ENCODE data around the gene UBE3D.
"Not testable (repeated sequence)": the region's sequence is repeated elsewhere in the genome, so short reads cannot be mapped to it uniquely, and the experiment has no call there.

Gene UBE3D

DNA sequence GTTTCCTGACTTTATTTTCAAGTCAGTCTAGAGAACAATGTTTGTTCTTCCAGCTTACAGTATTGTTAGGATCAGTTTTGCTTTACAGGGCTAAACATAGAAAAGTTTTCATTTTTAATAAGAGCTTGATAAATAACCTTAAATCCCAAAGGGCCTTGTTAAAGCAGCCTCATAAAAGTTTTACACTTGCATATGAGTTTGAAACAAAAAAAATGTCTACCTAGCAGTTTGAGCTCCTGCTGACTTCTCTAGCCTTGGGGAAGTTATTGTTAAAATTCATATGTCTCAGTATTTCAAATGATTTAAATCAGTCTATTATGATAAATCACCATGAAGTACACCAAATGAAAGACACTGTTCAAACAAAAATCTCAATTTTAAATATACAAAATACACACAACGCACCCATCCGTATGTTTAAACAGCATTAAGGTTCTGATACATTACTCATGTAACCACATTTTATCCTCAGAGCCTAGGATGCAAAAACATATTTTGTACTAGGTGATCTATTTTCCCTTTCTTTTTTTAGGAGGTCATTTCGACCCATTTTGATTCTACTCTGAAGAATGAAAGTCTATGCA, 87.2 kb downstream of the UBE3D start:
- no peak for DNase-seq (ENCODE audit: low read depth in 2 of 2)

DNA sequence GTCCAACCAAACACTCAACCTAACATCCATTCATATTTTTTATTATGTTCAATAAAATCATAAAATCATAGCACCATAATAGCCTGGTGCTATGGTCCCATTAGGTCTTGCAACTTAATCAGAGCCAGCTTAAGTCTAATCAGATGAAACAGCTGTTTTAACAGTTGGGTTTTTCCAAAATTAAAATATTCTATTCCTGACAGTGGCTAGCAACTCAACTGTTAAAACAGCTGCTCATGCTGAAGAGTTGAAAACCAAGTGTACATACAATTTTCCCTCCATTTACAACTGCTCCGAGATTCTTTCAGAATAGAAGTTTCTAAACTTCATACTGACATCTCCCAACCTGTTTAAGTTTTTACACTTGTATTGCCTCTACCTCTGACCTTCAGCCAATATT, 89.5 kb downstream of the UBE3D start:
- no peak for DNase-seq (ENCODE audit: low read depth in 2 of 2)

DNA sequence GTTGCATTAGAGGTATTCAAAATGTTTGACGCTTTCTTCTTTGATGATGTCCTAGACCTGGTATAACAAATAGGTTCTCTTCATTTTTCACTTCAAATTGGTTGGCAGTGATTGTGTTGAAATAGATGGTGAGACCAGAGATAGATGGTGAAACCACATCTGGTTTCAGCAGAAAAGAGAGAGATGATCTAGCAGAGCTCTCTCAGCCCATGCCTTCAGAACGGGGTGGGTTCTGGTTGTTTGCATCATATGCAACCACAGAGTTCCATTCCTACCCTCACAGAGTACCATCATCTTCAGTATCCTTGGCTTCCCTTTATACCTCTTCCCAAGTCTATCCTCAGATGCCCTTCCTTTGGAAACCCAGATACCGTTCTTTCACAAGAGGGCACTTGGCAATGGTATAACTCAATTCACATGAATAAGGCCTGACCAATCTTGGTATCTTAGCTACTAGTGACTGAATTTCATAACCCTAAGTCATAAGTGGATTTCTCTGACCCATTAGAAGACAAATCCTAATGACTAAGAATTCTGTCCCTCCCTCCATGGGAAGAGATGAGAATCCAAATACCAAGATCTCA, 93.7 kb downstream of the UBE3D start:
- DNase-seq (ENCODE audit: low read depth in 2 of 2) = no peak

DNA sequence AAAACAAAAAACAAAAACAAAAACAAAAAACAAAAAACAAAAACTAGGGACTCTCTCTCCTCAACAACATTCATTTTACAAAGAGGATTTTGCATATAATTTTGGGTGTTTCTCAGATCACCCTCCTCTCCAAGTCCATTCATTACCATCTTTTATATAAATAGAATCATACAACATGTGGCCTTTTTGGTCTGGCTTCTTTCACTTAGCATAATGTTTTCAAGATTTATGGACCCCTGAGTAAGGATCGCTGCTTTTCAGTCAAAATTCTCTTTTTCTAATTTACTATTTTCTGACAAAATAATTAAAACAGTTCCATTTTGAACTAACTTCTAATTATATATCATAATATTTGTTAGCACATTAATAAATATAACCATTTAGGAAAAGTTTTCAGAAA, 94.8 kb downstream of the UBE3D start:
- DNase-seq (ENCODE audit: low read depth in 2 of 2) = no peak

DNA sequence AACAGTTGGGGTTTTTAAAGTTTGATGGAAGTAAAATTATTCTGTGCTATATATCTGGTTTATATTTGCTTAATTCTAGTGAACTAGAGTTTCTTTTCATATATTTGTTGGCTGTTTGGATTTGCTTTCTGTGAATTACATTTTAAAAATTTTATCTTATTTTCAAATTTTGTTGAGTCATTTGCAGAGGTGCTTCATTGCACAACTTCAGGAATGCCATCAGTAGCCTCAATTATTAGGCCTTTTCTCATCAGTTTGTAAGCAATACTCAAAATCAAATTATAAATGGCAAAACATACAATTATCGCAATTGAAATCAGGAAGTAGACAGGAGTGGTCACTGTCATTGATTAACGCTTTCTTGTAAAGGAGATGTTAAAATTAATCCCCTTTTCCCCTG, 96.9 kb downstream of the UBE3D start:
- DNase-seq (ENCODE audit: low read depth in 2 of 2) = no peak

DNA sequence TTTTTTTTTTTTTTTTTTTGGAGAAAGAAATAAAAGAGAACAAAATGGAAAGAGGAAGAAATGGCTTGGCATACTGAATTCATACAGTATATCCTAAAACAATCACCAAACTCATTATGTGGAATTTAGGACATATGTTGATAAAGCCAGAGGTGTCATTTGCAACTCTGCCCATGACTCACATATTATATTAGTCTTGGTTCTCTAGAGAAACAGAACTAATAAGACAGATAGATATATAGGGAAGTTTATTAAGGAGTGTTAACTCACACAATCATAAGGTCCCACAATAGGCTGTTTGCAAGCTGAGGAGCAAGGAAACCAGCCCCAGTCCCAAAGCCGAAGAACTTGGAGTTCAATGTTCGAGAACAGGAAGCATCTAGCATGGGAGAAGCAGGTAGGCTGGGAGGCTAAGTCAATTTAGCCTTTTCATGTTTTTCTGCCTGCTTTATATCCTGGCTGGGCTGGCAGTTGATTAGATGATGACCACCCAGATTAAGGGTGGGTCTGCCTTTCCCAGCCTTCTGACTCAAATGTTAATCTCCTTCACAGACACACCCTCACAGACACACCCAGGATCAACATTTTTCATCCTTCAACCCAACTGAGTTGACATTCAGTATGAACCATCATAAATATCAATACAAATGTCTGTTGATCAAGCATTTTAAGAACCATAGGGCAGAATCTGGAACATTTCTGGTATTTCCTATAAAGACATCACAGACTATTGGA, 102.3 kb downstream of the UBE3D start:
- no peak for DNase-seq (ENCODE audit: low read depth in 2 of 2)

DNA sequence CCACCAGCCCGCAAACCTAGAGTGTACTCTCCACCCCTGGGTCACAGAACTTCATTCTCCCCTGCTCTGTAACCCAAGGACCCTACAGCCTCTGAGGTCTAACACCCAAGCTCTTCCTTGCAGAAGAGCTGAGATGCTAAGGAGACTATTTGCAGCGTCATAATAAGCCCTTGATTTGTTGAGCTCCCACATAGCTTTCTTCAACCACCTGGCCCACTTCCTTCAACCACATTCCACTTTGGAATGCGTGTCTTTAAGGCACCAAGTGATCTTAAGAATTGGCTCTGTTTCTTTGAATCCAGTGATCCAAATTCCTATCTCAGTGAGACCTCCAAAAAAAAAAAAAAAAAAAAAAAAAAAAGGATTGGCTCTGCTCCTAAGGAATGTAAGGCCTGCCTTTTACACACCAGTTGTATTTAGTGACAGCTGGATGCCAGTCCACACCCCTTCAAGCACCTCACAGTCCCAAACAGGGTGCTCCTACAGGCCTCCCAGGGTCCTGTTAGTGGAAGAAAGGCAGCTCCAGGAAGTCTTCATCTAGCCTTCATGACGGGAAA, 106.2 kb downstream of the UBE3D start:
- no peak for DNase-seq (ENCODE audit: low read depth in 2 of 2)

DNA sequence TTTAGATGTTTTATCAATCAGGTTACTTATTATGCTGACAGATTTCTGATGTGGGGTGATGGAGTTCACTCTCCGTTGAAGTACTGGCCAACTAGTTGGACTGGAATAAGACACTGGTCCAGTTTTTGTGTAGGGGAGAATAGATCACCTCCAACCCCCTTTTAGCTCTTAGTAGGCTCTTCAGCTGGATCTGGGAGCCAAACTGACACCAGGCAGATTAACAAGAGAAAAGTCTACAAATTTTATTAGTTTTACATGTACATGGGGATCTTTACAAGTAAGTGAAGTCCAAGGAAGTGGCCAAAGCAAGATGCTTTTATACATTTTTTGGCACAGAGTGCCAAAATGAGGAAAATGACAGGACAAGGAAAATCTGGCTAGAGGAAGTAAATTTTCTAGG, 107.1 kb downstream of the UBE3D start:
- no peak for DNase-seq (ENCODE audit: low read depth in 2 of 2)

DNA sequence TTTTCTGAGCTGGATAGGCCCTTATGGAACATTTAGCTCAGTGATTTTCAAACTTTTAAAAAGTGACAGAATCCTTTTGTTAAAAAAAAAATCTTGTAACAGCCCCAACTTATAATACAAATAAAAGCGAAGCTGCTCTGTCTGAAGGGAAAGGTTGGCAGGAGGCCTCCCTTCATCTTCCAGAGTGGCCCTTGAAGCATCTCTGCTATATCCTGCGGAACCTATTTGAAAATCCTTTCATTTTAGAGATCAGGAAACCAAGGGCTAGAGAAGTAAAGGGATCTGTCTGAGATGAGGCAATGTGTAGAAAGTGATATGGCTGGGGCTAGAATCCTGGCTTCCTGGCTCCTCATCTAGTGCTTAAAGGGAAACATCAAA, 107.8 kb downstream of the UBE3D start:
- DNase-seq (ENCODE audit: low read depth in 2 of 2) = no peak

DNA sequence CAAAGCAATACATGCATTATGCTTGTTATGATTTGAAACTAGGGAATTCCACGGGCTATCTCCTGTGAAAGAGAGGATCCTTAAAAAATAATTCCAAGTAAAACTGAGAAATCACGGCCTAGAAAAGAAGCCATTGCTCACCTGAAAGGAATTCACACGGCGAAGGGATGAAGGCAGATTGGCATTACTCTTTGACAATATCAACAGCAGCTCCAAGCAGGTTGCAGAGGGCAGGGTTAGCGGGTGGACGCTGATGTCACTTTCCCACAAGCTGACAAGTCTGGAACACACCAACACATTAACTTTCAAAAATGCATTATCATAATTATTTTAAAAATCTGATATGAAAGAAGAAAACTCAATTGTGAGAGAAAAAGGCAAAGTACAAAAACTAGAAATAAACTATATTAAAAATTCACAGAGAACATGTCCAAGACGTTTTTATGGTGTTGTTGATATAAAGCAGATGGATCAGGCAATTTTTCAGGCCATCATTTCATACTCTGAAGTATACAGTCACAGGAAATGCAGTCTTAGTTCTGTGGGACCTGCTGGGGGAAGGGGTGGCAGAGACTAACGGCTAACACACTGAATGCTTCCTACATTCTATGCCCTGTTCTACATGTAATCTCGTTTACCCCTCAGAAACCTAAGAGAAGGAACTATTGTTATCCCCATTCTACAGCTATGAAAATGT, 108.3 kb downstream of the UBE3D start:
- DNase-seq (ENCODE audit: low read depth in 2 of 2) = no peak

DNA sequence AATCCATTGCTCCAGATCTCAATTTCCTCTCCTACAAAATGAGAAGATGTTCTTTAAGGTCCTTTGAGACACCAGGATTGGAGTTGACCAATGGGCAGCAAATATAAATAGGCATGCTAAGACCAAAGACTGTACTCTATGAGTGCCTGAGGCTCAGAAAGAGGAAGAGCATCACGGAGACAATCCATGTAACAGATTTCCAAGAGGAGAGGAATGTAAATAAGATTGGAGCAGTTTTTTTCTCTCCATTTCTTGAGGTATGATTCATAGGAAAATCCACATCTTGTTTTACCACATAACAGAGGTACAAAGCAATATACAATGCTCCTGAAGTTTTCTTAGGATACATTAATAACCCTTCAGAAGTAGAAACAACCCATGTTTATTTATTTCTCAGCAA, 109.8 kb downstream of the UBE3D start:
- DNase-seq (ENCODE audit: low read depth in 2 of 2) = no peak

DNA sequence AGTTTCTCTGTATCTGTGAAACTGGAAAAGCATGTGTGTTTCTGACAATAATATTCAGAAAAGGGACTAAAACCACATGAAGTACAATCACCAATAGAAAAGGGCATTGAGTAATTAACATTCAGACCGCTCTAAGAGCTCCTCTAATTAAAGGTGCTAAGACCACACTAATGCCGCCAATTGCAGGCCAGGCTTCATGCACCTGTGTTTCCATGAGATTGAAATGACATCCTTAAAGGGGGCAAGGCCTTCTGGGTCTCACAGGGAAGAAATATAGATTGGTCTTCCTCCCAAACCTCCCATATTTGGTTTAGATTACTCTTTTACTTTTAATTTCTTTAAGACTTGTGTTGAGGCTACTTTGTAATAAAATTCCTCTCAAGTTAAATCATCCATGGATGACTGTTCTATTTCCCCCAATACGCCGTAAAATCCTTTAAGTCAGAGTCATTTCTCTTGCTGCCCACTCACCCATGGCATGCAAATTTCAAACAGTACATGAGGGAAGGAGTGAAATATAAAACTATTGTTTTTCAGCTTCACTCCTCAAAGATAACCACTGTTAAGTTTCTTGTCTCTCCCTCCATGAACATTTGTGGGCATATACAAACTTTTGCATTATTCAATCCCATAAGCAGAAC, 110.6 kb downstream of the UBE3D start:
- DNase-seq (ENCODE audit: low read depth in 2 of 2) = no peak

DNA sequence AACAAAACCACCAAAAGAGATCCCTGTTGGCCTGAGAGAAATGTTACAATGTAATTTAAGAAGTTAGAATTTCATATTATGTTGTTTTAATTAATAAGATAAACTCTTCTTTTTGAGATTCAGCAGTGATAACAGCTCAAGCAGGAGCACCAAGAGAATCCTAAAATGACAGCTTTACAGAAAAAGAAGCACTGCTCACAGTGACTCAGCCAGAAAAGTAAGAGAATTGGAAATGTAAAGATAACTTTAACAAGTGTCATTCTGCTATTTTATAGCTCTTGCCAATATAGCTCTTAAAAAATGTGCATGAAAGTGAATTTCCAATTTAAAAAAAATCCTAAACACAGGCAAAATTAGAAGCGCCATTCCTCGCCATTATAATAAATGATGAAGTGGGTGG, 111.3 kb downstream of the UBE3D start:
- no peak for DNase-seq (ENCODE audit: low read depth in 2 of 2)

DNA sequence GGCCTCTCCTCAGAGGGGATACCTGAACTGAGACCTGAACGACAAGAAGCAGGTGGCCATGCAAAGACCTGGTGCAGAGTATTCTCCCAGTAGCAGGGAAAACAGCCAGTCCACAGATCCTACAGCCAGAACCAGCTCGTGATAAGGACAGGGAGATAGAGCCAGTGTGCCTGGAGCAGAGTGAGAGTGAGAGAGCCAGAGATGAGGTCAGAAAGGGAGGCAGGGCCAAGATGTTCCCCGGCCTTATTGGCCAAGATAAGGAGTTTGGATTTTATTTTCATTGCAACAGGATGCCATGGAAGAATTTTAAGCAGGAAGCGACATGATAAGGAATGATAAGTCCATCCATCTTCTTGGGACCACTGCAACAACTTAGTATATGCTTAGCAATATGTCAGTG, 111.8 kb downstream of the UBE3D start:
- no peak for DNase-seq (ENCODE audit: low read depth in 2 of 2)

DNA sequence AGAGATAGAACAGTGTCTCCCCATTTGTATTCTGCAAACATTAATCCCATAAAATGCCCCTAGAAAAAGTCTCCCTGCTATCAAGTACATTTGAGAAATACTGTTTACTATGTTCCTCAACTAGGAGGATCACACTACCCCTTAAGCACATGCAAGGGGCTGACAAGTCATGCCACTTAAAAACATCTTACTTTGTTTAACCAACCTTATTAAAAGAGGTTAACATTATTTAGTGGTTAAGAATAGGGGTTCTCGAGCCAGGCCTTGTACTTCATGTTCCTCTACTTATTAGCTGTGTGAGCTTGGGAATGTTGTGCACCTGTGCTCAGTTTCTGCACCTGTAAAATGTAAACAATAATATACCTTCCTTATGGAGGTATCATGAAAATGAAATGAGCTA, 113.7 kb downstream of the UBE3D start:
- DNase-seq (ENCODE audit: low read depth in 2 of 2) = no peak

DNA sequence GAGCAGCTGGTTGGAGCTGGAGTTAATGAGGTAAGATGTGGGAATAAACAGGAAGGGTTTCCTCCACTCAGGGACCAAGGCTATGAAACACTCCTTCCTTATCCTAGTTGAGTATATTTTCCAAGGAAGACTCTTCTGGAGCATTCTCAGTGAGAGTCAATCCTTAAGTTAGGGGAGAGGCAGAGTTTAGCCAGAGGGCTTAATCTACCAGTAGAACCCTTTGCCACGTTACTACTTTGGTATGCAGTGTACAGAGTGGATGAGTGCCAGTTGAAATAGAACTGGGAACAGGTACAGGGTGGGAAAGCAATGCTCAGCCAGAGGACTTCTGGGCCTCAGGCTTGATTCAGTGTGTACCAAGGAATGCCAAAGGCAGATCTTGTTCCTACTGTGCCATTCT, 114.3 kb downstream of the UBE3D start:
- no peak for DNase-seq (ENCODE audit: low read depth in 2 of 2)

DNA sequence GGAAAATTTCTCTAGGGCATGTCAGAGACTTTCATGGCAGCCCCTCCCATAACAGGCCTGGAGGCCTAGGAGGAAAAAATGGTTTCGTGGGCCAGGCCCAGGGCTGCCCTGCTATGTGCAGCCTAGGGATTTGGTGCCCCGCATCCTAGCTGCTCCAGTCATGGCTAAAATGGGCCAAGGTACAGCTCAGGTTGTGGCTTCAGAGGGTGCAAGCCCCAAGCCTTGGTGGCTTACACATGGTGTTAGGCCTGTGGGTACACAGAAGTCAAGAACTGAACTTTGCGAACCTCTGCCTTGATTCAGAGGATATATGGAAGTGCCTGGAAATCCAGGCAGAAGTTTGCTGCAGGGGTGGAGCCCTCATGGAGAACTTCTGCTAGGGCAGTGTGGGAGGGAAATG, 134.7 kb downstream of the UBE3D start:
- not testable (repeated sequence) for DNase-seq (ENCODE audit: low read depth in 2 of 2)

DNA sequence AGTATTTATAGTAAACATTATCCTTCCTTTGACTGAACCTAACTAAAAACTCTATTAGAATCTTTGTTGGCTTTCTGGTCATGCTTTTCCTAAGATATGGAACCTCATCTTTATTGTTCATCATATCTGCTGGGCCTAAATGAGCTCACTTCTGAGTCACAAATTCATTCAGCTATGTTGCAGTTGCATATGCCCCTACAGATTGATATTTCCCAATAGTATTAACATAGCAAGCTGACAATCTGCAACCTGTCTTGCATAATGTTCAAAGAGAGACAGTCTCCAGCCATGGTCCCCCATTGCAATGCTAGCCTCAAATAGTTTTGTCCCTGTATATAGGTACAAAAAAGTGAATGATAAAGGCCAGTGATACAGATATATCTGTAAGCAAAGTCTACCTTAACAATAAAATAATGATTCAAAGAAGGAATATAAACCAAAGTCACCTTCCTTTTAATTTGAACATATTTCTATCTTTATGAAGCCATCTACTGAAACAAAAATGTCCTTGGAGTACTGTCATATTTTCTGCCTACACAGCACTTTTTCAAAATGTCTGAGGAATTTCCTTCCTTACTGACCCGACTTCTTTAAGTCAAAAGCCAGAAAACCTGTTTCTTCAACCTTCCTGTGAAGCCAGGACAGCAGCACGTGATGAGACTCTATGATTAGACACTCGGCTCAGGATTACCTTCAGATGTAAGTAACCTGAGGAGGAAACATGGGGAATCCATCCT, 140.7 kb downstream of the UBE3D start:
- DNase-seq (ENCODE audit: low read depth in 2 of 2) = no peak

DNA sequence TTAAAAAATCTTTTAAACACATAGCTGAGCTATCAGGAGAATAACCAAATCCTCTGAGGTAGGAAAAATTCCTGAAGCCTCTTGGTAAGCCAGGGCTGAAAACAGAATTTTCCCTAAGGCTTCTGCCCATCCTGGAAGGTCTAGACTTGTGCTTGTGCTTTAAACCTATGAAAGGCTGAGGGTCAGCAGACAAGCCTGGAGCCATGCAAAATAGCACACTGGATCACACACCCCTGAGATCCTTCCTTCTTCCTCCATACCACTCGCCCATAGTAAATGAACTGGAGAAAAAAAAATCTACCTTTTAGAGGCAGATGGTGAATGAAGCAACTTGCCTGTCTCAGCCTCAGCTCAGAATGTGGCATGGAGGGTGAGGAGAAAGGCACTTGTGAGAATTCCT, 144.4 kb downstream of the UBE3D start:
- no peak for DNase-seq (ENCODE audit: low read depth in 2 of 2)

DNA sequence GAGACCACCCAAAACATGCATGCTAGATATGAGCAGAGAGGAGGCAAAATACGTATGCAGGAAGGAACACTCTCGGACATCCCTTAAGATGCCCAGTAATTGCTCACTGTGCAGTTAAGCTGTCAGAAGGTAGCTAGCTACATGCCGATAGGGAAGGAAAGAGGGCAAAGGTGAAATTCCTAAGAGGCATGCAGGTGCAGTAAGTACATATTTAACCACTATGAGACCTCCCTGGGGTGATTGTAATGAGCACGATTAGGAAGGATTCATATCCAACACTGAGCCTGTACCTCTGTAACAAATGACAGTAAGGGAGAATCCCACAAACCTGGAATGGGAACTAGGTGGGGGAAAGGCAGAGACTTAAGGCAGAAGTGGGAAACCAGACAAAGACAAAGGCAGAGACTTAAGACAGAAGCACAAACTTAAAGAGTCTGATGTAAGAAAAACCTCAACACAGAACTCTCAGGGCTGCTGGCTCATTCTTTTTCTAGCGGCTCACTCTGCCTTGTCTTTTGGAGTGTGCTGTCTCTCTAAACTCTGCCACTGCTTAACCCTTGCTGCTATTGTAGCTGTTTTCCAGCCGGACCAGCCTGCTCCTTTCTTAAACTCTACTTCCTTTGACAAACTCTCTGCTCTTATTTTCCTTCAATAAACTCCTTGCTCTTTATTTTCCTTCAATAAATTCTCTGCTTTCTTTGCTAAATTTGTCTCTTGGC, 148.1 kb downstream of the UBE3D start:
- DNase-seq (ENCODE audit: low read depth in 2 of 2) = no peak

DNA sequence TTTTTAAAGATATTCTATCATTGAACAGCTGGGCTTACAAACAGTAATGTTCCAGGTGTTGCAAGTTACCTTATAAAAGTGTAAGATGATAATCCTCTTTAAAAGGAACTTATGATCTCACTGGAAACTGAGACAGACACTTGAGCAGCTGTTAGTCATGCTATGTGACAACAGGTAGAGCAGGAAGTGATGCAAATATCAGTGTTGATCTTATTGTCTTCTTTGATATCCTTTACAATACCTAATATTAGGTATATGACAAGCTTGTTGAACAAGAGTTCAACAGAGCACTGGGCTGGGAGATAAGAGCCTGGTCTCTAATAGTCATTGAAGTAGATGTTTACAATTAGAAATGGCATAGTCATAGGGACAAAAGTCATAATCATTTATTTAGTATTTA, 150.0 kb downstream of the UBE3D start:
- no peak for DNase-seq (ENCODE audit: low read depth in 2 of 2)
